CD4-positive, alpha-beta memory T cell (primary cell): ENCODE results near the gene TOMM7. TPM values are rescaled to one million over a fixed set of nuclear protein-coding genes. Genes with fewer than 3 reads are reported as not detected.
"Not testable (repeated sequence)": the region's sequence is repeated elsewhere in the genome, so short reads cannot be mapped to it uniquely, and the experiment has no call there.

Experiments
- CTCF ChIA-PET: fragments of 350-600 bp; sonication (Branson Sonifier 250); formaldehyde crosslinking; loops from one replicate; lab custom pipeline; 2021; ENCODE audit warnings: inconsistent platforms; ENCODE audit not compliant: partially characterized antibody; lab: Charles Lee
- POLR2A ChIA-PET: fragments of 350-600 bp; sonication (Branson Sonifier 250); formaldehyde crosslinking; loops from one replicate; lab custom pipeline; 2021; ENCODE audit not compliant: partially characterized antibody; lab: Charles Lee
- DNase-seq, 5 donors: peaks; one replicate each; pipeline versions ENCODE4 v3.0.0 to v3.0.0-alpha.2; 2020 to 2022; ENCODE audit warnings: mixed read lengths in 1 of 5
- H3K27ac ChIP-seq: one replicate; pipeline ENCODE4 v1.7.0; 2013; ENCODE audit warnings: low read depth, low read length
- H3K27me3 ChIP-seq: 2 replicates; pipeline ENCODE4 v1.7.0; 2013; ENCODE audit warnings: mild to moderate bottlenecking, low read length, moderate library complexity; ENCODE audit not compliant: insufficient read depth
- H3K36me3 ChIP-seq: 2 replicates; pipeline ENCODE4 v1.7.0; 2013; ENCODE audit warnings: mild to moderate bottlenecking, low read length, moderate library complexity; ENCODE audit not compliant: insufficient read depth
- H3K4me1 ChIP-seq: 2 replicates; pipeline ENCODE4 v1.7.0; 2013; ENCODE audit warnings: mild to moderate bottlenecking, low read length, moderate library complexity; ENCODE audit not compliant: insufficient read depth
- H3K4me3 ChIP-seq, 2 donors: one replicate each; pipeline ENCODE4 v1.7.0; 2013; ENCODE audit warnings: low read length in 2 of 2, mild to moderate bottlenecking in 1 of 2
- H3K9me3 ChIP-seq, 2 donors: one replicate each; pipeline ENCODE4 v1.7.0; 2013; ENCODE audit warnings: low read length in 2 of 2, control low read depth in 1 of 2; ENCODE audit not compliant: control insufficient read depth in 1 of 2
- H3K27ac Mint-ChIP-seq, 7 donors: one replicate each; pipeline ENCODE4 v1.8.0; 2020 to 2021; ENCODE audit warnings: mixed read lengths in 7 of 7, mild to moderate bottlenecking in 6 of 7, inconsistent platforms in 3 of 7, moderate library complexity in 3 of 7
- H3K27me3 Mint-ChIP-seq, 2 donors: one replicate each; pipeline ENCODE4 v1.8.0; 2020 to 2021; ENCODE audit warnings: mixed read lengths in 2 of 2
- H3K36me3 Mint-ChIP-seq, 2 donors: one replicate each; pipeline ENCODE4 v1.8.0; 2020 to 2021; ENCODE audit warnings: mixed read lengths in 2 of 2, inconsistent platforms in 1 of 2, mild to moderate bottlenecking in 1 of 2
- H3K4me1 Mint-ChIP-seq, 4 donors: one replicate each; pipeline ENCODE4 v1.8.0; 2020 to 2021; ENCODE audit warnings: mixed read lengths in 4 of 4, mild to moderate bottlenecking in 1 of 4
- H3K4me3 Mint-ChIP-seq, 8 donors: one replicate each; pipeline ENCODE4 v1.8.0; 2020 to 2021; ENCODE audit warnings: mixed read lengths in 8 of 8, mild to moderate bottlenecking in 7 of 8, moderate library complexity in 6 of 8, inconsistent platforms in 3 of 8
- H3K9me3 Mint-ChIP-seq, 8 donors: one replicate each; pipeline ENCODE4 v1.8.0; 2020 to 2021; ENCODE audit warnings: mixed read lengths in 8 of 8, mild to moderate bottlenecking in 5 of 8, inconsistent platforms in 3 of 8, moderate library complexity in 1 of 8
- intact Hi-C: fragments of 100-400 bp; cut with micrococcal nuclease; formaldehyde crosslinking; loops from one replicate; pipeline ENCODE4 v1.15.1; 2023
- polyA plus RNA-seq, 2 donors: library from polyadenylated mRNA; unstranded; fragments of 300-500 nt; fragmentation: Illumina TruSeq; gene quantifications; one replicate each; pipeline ENCODE4 v1.2.3, GENCODE V29; 2021
- total RNA-seq, 2 experiments: library from RNA; stranded (reverse); gene quantifications; one replicate each; pipeline ENCODE4 v1.2.3, GENCODE V29; 2021

TOMM7 gene
- total and polyA plus RNA-seq, 4 experiments from 2014 or later = 267 to 701 (median 595) TPM

GRCh38 chr7:22801912-22802311 lies 20.7 kb downstream of the TOMM7 start:
- Mint-ChIP-seq H3K4me1 (no peaks in the 10 kb centered on the region), H3K27me3 (peaks cover 2 to 5% of the 10 kb centered on the region in 2 donors), H3K9me3 (peaks cover 0 to 3% (median 0%) of the 10 kb centered on the region in 8 donors), H3K36me3 (peaks cover 0 to 3% of the 10 kb centered on the region in 2 donors), H3K27ac (no peak overlapping the region), H3K4me3 (no peak overlapping the region)
- ChIA-PET CTCF (no interaction called here), POLR2A (no interaction called here)
- Histone ChIP-seq H3K9me3 (no peaks in the 10 kb centered on the region), H3K4me1 (no peaks in the 10 kb centered on the region), H3K27ac (no peak overlapping the region), H3K27me3 (no peaks in the 10 kb centered on the region), H3K36me3 (no peaks in the 10 kb centered on the region), H3K4me3 (no peak overlapping the region)
- intact Hi-C loops = no loop called here
- DNase-seq = no peak

DNA sequence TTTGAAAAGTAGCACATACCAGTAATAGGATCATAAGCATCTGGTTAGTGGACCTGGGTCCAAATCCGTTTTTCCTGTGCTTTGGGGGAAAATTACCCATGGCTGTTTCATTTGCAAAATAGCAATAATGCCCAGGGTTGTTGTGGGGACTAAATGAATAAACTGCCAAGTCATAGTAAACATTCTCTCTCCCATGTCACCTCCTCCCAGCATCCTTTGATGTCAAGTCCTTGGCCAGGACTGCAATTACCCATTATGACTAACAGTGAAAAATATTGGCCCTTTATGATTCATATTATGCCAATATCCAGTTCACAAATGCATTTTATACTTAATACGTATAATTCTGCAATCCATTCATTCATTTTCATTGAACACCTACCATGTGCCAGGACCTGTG lies 23.0 kb downstream of the TOMM7 start:
- H3K9me3 Mint-ChIP-seq = peaks cover 0 to 5% (median 0%) of the 10 kb centered on the region in 8 donors
- Histone ChIP-seq H3K4me1 (no peaks in the 10 kb centered on the region), H3K27me3 (no peaks in the 10 kb centered on the region), H3K27ac (no peak overlapping the region), H3K9me3 (no peaks in the 10 kb centered on the region), H3K36me3 (no peaks in the 10 kb centered on the region), H3K4me3 (no peak overlapping the region)
- H3K4me1 Mint-ChIP-seq = no peaks in the 10 kb centered on the region
- ChIA-PET POLR2A (no interaction called here), CTCF (no interaction called here)
- no peak for DNase-seq
- H3K27me3 Mint-ChIP-seq = peaks cover 2 to 5% of the 10 kb centered on the region in 2 donors
- H3K4me3 Mint-ChIP-seq = no peak overlapping the region
- H3K27ac Mint-ChIP-seq = no peak overlapping the region
- H3K36me3 Mint-ChIP-seq = peaks cover 0 to 5% of the 10 kb centered on the region in 2 donors
- intact Hi-C loops = no loop called here

DNA sequence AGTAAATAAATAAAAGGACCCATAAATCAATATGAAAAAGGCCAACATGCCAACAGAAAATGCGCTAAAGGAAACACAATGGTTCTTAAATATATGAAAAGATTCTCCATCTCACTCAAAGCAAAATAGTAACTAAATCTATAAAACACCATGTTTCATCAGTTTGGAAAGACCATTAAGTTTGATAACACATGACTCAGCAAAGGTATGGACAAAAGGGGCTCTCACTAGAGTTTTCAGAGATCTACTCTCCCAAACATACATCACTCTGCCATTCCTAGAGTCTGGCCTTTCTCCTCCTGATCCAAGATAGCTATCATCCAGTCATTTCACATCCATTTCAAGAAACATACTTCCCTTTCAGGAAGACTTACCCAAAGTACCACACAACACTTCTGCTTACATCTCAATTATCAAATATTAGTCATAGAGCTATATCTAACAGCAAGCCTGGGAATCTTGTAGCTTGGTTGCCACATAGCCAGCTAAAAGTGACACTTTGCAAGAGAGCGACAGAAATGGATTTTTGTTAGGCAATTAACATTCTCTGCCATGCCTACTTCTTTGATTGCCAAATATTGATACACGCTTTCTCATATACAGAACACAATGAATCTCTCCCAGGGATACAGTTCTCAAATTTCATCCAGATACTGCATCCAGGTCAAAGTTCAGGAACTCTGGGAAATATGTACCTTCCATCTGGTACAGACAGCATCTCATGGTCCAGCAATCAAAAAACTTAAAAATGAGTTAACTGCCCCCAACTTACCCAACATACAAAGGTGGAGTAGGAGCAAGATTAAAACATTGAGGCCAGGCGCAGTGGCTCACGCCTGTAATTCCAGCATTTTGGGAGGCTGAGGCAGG lies 28.8 kb downstream of the TOMM7 start:
- H3K4me3 Mint-ChIP-seq = no peak overlapping the region
- CTCF ChIA-PET = interaction anchor here (1.7 to 3.1 kb wide), 2 partner anchors 9 to 12 kb away, joined by 4 to 10 read pairs; no protein-coding TSS in a partner anchor

GRCh38 chr7:22791204-22792158 lies 31.2 kb downstream of the TOMM7 start:
- no peaks in the 10 kb centered on the region for H3K9me3 ChIP-seq
- no peak for DNase-seq
- Mint-ChIP-seq H3K36me3 (no peaks in the 10 kb centered on the region), H3K27me3 (no peaks in the 10 kb centered on the region), H3K27ac (no peak overlapping the region), H3K9me3 (peaks cover 0 to 2% (median 0%) of the 10 kb centered on the region in 8 donors), H3K4me1 (no peaks in the 10 kb centered on the region), H3K4me3 (no peak overlapping the region)
- H3K36me3 ChIP-seq = no peaks in the 10 kb centered on the region
- ChIA-PET CTCF (interaction anchor here (0.6 to 1.2 kb wide), 2 partner anchors 10 to 392 kb away, joined by 3 to 4 read pairs; no protein-coding TSS in a partner anchor), POLR2A (no interaction called here)
- H3K27ac ChIP-seq = no peak overlapping the region
- intact Hi-C loops = no loop called here
- no peak overlapping the region for H3K4me3 ChIP-seq
- H3K4me1 ChIP-seq = no peaks in the 10 kb centered on the region
- no peaks in the 10 kb centered on the region for H3K27me3 ChIP-seq

More for the DNA sequence above, 28.8 kb downstream of the TOMM7 start:
- no peak for DNase-seq
- peaks cover 0 to 5% of the 10 kb centered on the region in 2 donors for H3K36me3 Mint-ChIP-seq
- Histone ChIP-seq H3K4me1 (no peaks in the 10 kb centered on the region), H3K27ac (no peak overlapping the region), H3K4me3 (no peak overlapping the region), H3K9me3 (no peaks in the 10 kb centered on the region), H3K27me3 (no peaks in the 10 kb centered on the region), H3K36me3 (no peaks in the 10 kb centered on the region)
- H3K4me1 Mint-ChIP-seq = no peaks in the 10 kb centered on the region
- peaks cover 0 to 5% (median 0%) of the 10 kb centered on the region in 8 donors for H3K9me3 Mint-ChIP-seq
- intact Hi-C loops = no loop called here
- H3K27me3 Mint-ChIP-seq = peaks cover 0 to 3% of the 10 kb centered on the region in 2 donors
- no peak overlapping the region for H3K27ac Mint-ChIP-seq
- POLR2A ChIA-PET = no interaction called here

- H3K4me3 ChIP-seq, intact Hi-C loops, H3K9me3 Mint-ChIP-seq, H3K36me3 Mint-ChIP-seq, POLR2A ChIA-PET, H3K36me3 ChIP-seq, H3K4me1 Mint-ChIP-seq, H3K27ac ChIP-seq, CTCF ChIA-PET, DNase-seq, H3K9me3 ChIP-seq, H3K4me1 ChIP-seq, H3K27ac Mint-ChIP-seq, H3K27me3 Mint-ChIP-seq, H3K27me3 ChIP-seq: not testable (repeated sequence)
- peak overlapping the region in 1 of 8 donors; percentile 31 for H3K4me3 Mint-ChIP-seq
Measured at GRCh38 chr7:22790640-22791039, 32.0 kb downstream of the TOMM7 start.

DNA sequence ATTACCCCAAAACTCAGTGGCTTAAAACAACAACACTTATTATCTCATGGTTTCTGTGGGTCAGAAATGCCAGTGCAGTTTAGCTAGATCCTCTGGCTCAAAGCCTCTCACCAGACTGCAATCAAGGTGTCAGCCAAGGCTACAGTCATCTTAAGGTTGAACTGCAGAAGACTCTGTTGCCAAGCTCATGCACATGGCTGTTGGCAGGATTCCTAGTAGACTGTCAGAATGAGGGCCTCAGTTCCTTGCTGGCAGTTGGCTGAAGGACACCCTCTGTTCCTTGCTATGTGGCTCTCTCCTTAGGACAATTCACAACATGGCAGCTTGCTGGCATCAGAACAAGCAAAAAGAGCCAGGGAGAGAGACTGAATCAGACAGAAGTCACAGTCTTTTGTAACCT lies 34.7 kb downstream of the TOMM7 start:
- Mint-ChIP-seq H3K27ac (no peak overlapping the region), H3K9me3 (peaks cover 0 to 2% (median 0%) of the 10 kb centered on the region in 8 donors), H3K4me3 (no peak overlapping the region), H3K4me1 (no peaks in the 10 kb centered on the region), H3K36me3 (no peaks in the 10 kb centered on the region), H3K27me3 (no peaks in the 10 kb centered on the region)
- ChIA-PET CTCF (no interaction called here), POLR2A (interaction anchor here (1.0 kb wide), 1 partner anchor 64 kb away, joined by 3 read pairs; no protein-coding TSS in a partner anchor)
- intact Hi-C loops = no loop called here
- no peak for DNase-seq
- Histone ChIP-seq H3K9me3 (no peaks in the 10 kb centered on the region), H3K4me1 (no peaks in the 10 kb centered on the region), H3K4me3 (no peak overlapping the region), H3K36me3 (no peaks in the 10 kb centered on the region), H3K27ac (no peak overlapping the region), H3K27me3 (no peaks in the 10 kb centered on the region)
